GM23248 (cell line): ENCODE results near the gene ALG14. TPM values are rescaled to one million over a fixed set of nuclear protein-coding genes. Genes with fewer than 3 reads are reported as not detected.

ENCODE experiments used
- DNase-seq: peaks from one replicate; pipeline ENCODE4 v3.0.0-alpha.2; 2015
- H2AFZ ChIP-seq: fragments of 200-600 bp; sonication (generic); 2 replicates; pipeline ENCODE4 v1.6.1; 2016; ENCODE audit warnings: antibody characterized with exemption
- H3F3A ChIP-seq: fragments of 200-600 bp; sonication (generic); 2 replicates; pipeline ENCODE4 v1.6.1; 2016; ENCODE audit warnings: mild to moderate bottlenecking, antibody characterized with exemption, mixed run types; ENCODE audit not compliant: insufficient read depth
- H3K27ac ChIP-seq: fragments of 200-600 bp; sonication (generic); 2 replicates; pipeline ENCODE4 v1.5.1; 2016; ENCODE audit warnings: mild to moderate bottlenecking
- H3K27me3 ChIP-seq: fragments of 200-600 bp; sonication (generic); replicated peaks from 2 replicates; pipeline ENCODE4 v1.6.1; 2016; ENCODE audit warnings: mild to moderate bottlenecking; ENCODE audit not compliant: insufficient read depth
- H3K36me3 ChIP-seq: fragments of 200-600 bp; sonication (generic); 2 replicates; pipeline ENCODE4 v1.6.1; 2016; ENCODE audit warnings: low read depth, mild to moderate bottlenecking
- H3K4me1 ChIP-seq: fragments of 200-600 bp; sonication (generic); 2 replicates; pipeline ENCODE4 v1.6.1; 2016; ENCODE audit warnings: mild to moderate bottlenecking; ENCODE audit not compliant: insufficient read depth
- H3K4me2 ChIP-seq: fragments of 200-600 bp; sonication (generic); one replicate; pipeline ENCODE4 v1.6.1; 2016; ENCODE audit warnings: mild to moderate bottlenecking; ENCODE audit not compliant: unreplicated experiment
- H3K4me3 ChIP-seq: fragments of 200-600 bp; sonication (generic); 2 replicates; pipeline ENCODE4 v1.5.1; 2016; ENCODE audit warnings: mild to moderate bottlenecking
- H3K79me2 ChIP-seq: fragments of 200-600 bp; sonication (generic); 2 replicates; pipeline ENCODE4 v1.6.1; 2016; ENCODE audit warnings: mild to moderate bottlenecking; ENCODE audit not compliant: insufficient read depth
- H3K9ac ChIP-seq: fragments of 200-600 bp; sonication (generic); 2 replicates; pipeline ENCODE4 v1.6.1; 2016; ENCODE audit warnings: mild to moderate bottlenecking
- H3K9me2 ChIP-seq: fragments of 200-600 bp; sonication (generic); 2 replicates; pipeline ENCODE4 v1.6.1; 2016; ENCODE audit warnings: mixed run types, mild to moderate bottlenecking, moderate library complexity; ENCODE audit not compliant: insufficient read depth
- H3K9me3 ChIP-seq: fragments of 200-600 bp; sonication (generic); one replicate; pipeline ENCODE4 v1.6.1; 2017; ENCODE audit warnings: low read depth
- H4K20me1 ChIP-seq: fragments of 200-600 bp; sonication (generic); 2 replicates; pipeline ENCODE4 v1.6.0; 2016; ENCODE audit not compliant: insufficient read depth
- EZH2 ChIP-seq: fragments of 200-600 bp; sonication (generic); IDR thresholded peaks from 2 replicates; pipeline ENCODE4 v1.6.1; 2018; ENCODE audit warnings: antibody characterized with exemption, mild to moderate bottlenecking; ENCODE audit not compliant: insufficient read depth, poor library complexity, severe bottlenecking
- EZH2phosphoT487 ChIP-seq: fragments of 200-600 bp; sonication (generic); IDR thresholded peaks from 2 replicates; pipeline ENCODE4 v1.6.1; 2018; ENCODE audit warnings: antibody characterized with exemption, moderate library complexity, mild to moderate bottlenecking, low read depth; ENCODE audit not compliant: insufficient read depth
- WGBS, 2 experiments: methylation state at CpG; one replicate each; pipeline ENCODE4 v1.1.6; 2015 to 2017; ENCODE audit warnings: low lambda C conversion rate in 2 of 2, low coverage in 1 of 2; ENCODE audit errors: missing lambda C conversion rate in 2 of 2; 5-methylcytosine and 5-hydroxymethylcytosine counted together
- in situ Hi-C: fragments of 300-500 bp; cut with MboI; formaldehyde crosslinking; loops from 2 replicates; pipeline ENCODE4 v1.15.0; 2020
- polyA plus RNA-seq: library from polyadenylated mRNA; unstranded; fragments of >200 nt; fragmentation: Nextera tagmentation; extraction: Ambion mirVana; gene quantifications from 2 replicates; pipeline ENCODE4 v1.2.1, GENCODE V29; 2016
- total RNA-seq: library from RNA; depleted of rRNA; stranded (reverse); fragments of >200 nt; shearing (Covaris generic); gene quantifications from 2 replicates; pipeline ENCODE4 v1.2.3, GENCODE V29; 2014

Gene ALG14
- total and polyA plus RNA-seq, 2 experiments from 2014 or later, result 13.0 to 13.5 TPM

- no peak overlapping the region for H3K4me3 ChIP-seq
- H2AFZ ChIP-seq, result no peak overlapping the region
- no peak overlapping the region for H3K9ac ChIP-seq
- in situ Hi-C loops, result no loop called here
- no peaks in the 10 kb centered on the region for H3K9me2 ChIP-seq
- no peaks in the 10 kb centered on the region for H4K20me1 ChIP-seq
- no peaks in the 10 kb centered on the region for H3K27me3 ChIP-seq
- H3K9me3 ChIP-seq, result no peaks in the 10 kb centered on the region
- TF ChIP-seq EZH2phosphoT487, result no peak
- TF ChIP-seq EZH2, result no peak
- peaks cover 5% of the 10 kb centered on the region for H3K4me1 ChIP-seq
- no peaks in the 10 kb centered on the region for H3K79me2 ChIP-seq
- no peaks in the 10 kb centered on the region for H3K36me3 ChIP-seq
- H3K27ac ChIP-seq, result no peak overlapping the region
- H3K4me2 ChIP-seq, result no peak overlapping the region
- peaks cover 12% of the 10 kb centered on the region for H3F3A ChIP-seq
- DNase-seq, result no peak
These were observed 84.4 kb downstream of the ALG14 start for GRCh38 chr1:94988356-94988755.

DNA sequence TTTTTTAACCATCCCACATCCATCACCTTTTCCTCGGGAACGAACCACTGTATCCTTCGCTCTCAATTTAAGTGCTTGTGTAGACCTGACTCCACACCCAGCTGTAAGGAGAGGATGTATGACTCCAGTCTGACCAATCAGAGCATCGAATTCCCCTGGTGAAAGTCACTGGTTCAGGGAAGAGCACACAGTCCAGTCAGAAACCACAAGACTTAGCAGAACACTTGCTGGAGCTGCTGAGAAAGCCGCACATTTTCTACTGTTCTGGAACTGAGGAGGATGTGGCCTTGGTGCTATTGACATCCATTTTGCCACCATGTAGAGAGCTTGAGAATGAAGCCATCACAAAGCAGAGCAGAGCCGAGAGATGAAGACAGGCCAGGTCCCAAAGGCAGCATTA lies 86.0 kb downstream of the ALG14 start:
- in situ Hi-C loops, result no loop called here

GRCh38 chr1:94983171-94983739 lies 89.5 kb downstream of the ALG14 start:
- Histone ChIP-seq H3K27ac (peak overlapping the region; percentile 55), H3K9me2 (no peaks in the 10 kb centered on the region), H3K4me2 (peak overlapping the region; percentile 79), H3F3A (peaks cover 32% of the 10 kb centered on the region), H3K4me1 (peaks cover 36% of the 10 kb centered on the region), H3K9me3 (no peaks in the 10 kb centered on the region), H3K27me3 (no peaks in the 10 kb centered on the region), H3K36me3 (no peaks in the 10 kb centered on the region), H3K4me3 (peak overlapping the region; percentile 60), H3K79me2 (no peaks in the 10 kb centered on the region), H3K9ac (peak overlapping the region; percentile 53), H2AFZ (peak overlapping the region; percentile 53), H4K20me1 (no peaks in the 10 kb centered on the region)
- in situ Hi-C loops, result no loop called here
- WGBS, 2 experiments, result 4 to 5% methylated on average over 7 of the region's 7 CpGs
- no peak for TF ChIP-seq EZH2
- DNase-seq, result peak; percentile 96

More for the DNA sequence above, 86.0 kb downstream of the ALG14 start:
- no peak overlapping the region for H3K4me2 ChIP-seq
- peaks cover 19% of the 10 kb centered on the region for H3F3A ChIP-seq
- no peaks in the 10 kb centered on the region for H3K79me2 ChIP-seq
- H3K9me3 ChIP-seq, result no peaks in the 10 kb centered on the region
- 73 to 75% methylated on average over 6 of the region's 6 CpGs for WGBS, 2 experiments
- H3K36me3 ChIP-seq, result no peaks in the 10 kb centered on the region
- H3K27ac ChIP-seq, result no peak overlapping the region
- H3K4me1 ChIP-seq, result peaks cover 17% of the 10 kb centered on the region
- no peaks in the 10 kb centered on the region for H3K27me3 ChIP-seq
- no peaks in the 10 kb centered on the region for H3K9me2 ChIP-seq
- TF ChIP-seq EZH2 (no peak), EZH2phosphoT487 (no peak)
- no peak overlapping the region for H3K4me3 ChIP-seq
- H2AFZ ChIP-seq, result no peak overlapping the region
- DNase-seq, result peak; percentile 57
- no peak overlapping the region for H3K9ac ChIP-seq
- H4K20me1 ChIP-seq, result no peaks in the 10 kb centered on the region

DNA sequence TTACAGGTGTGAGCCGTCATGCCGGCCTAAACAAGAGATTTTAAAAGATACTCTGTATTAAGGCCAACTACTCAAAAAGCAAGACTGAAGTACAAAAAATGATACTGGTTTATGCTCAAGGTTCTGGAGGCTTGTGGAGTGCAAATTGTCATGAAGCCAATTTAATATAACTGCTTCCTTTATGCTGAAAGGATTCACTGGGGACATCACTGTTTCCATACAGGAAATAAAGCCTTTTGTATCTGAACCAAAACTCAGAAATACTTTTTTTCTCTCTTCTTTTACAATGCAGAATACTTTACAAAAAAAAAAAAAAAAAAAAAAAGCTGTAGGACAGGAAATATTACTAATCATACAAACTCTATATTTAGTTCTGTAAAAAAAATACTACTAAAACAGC lies 90.4 kb downstream of the ALG14 start:
- peaks cover 36% of the 10 kb centered on the region for H3K4me1 ChIP-seq
- 91 to 95% methylated on average over 2 of the region's 2 CpGs for WGBS, 2 experiments
- TF ChIP-seq EZH2phosphoT487 (no peak), EZH2 (no peak)
- H3F3A ChIP-seq, result peaks cover 30% of the 10 kb centered on the region
- DNase-seq, result peak; percentile 7
- no peaks in the 10 kb centered on the region for H3K9me3 ChIP-seq
- peak overlapping the region; percentile 79 for H3K4me2 ChIP-seq
- no peaks in the 10 kb centered on the region for H3K9me2 ChIP-seq
- H2AFZ ChIP-seq, result no peak overlapping the region
- H3K27ac ChIP-seq, result peak overlapping the region; percentile 55; the same call in 1 of the 2 replicates
- in situ Hi-C loops, result no loop called here
- H3K9ac ChIP-seq, result peak overlapping the region; percentile 53
- H4K20me1 ChIP-seq, result no peaks in the 10 kb centered on the region
- no peaks in the 10 kb centered on the region for H3K79me2 ChIP-seq
- H3K27me3 ChIP-seq, result no peaks in the 10 kb centered on the region
- H3K36me3 ChIP-seq, result no peaks in the 10 kb centered on the region
- no peak overlapping the region for H3K4me3 ChIP-seq

DNA sequence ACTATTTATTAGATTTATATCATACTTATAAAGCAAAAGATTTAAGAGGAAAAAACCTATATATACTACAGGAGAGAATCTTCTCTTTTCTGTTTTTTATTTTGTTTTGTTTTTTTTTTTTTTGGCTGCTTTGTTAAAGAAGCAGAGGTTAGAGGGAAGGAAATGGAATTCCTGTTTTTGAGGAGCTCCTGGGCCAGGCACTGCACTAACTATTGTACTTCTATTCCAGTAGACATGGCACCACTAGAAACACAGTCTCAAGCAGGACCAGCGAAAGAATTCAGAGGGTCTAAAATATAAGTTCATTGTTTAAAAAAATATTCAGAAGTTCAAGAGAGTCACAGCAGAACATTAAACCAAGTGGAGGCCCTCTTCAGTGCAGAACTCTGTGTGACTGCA lies 91.2 kb downstream of the ALG14 start:
- H2AFZ ChIP-seq, result no peak overlapping the region
- no peak overlapping the region for H3K9ac ChIP-seq
- H3K79me2 ChIP-seq, result no peaks in the 10 kb centered on the region
- no peak overlapping the region for H3K4me3 ChIP-seq
- H3K4me1 ChIP-seq, result peaks cover 36% of the 10 kb centered on the region
- no peak overlapping the region for H3K27ac ChIP-seq
- no peak overlapping the region for H3K4me2 ChIP-seq
- H3F3A ChIP-seq, result peaks cover 27% of the 10 kb centered on the region
- H4K20me1 ChIP-seq, result no peaks in the 10 kb centered on the region
- H3K9me3 ChIP-seq, result no peaks in the 10 kb centered on the region
- DNase-seq, result no peak
- H3K9me2 ChIP-seq, result no peaks in the 10 kb centered on the region
- H3K27me3 ChIP-seq, result no peaks in the 10 kb centered on the region
- no peak for TF ChIP-seq EZH2
- no peak for TF ChIP-seq EZH2phosphoT487
- in situ Hi-C loops, result no loop called here
- no peaks in the 10 kb centered on the region for H3K36me3 ChIP-seq
- WGBS, 2 experiments, result 100% methylated on average over 1 of the region's 1 CpG
